ENCODE results near the gene IP6K3.

IP6K3 gene

GRCh38 chr6:33686225-33686924 lies 60.3 kb downstream of the IP6K3 start:
- no peak for DNase-seq

- no peak for DNase-seq
Observed at GRCh38 chr6:33685411-33686224, 61.1 kb downstream of the IP6K3 start.

- no peak for DNase-seq
Observed at GRCh38 chr6:33684983-33685382, 61.7 kb downstream of the IP6K3 start.

- no peak for DNase-seq
Observed at GRCh38 chr6:33684428-33684896, 62.2 kb downstream of the IP6K3 start.

GRCh38 chr6:33683576-33684427 lies 62.9 kb downstream of the IP6K3 start:
- no peak for DNase-seq

- DNase-seq, result no peak
Observed at GRCh38 chr6:33683051-33683571, 63.6 kb downstream of the IP6K3 start.

GRCh38 chr6:33682341-33682740 lies 64.4 kb downstream of the IP6K3 start:
- DNase-seq, result no peak

GRCh38 chr6:33679761-33680160 lies 66.9 kb downstream of the IP6K3 start:
- no peak for DNase-seq

- no peak for DNase-seq
Observed at GRCh38 chr6:33678932-33679490, 67.7 kb downstream of the IP6K3 start.

GRCh38 chr6:33678233-33678931 lies 68.3 kb downstream of the IP6K3 start:
- no peak for DNase-seq

- no peak for DNase-seq
Observed at GRCh38 chr6:33677689-33678088, 69.0 kb downstream of the IP6K3 start.

GRCh38 chr6:33677143-33677660 lies 69.5 kb downstream of the IP6K3 start:
- no peak for DNase-seq

GRCh38 chr6:33676416-33677142 lies 70.1 kb downstream of the IP6K3 start:
- no peak for DNase-seq

- no peak for DNase-seq
Observed at GRCh38 chr6:33675968-33676367, 70.7 kb downstream of the IP6K3 start.

GRCh38 chr6:33673851-33674250 lies 72.9 kb downstream of the IP6K3 start:
- no peak for DNase-seq

GRCh38 chr6:33672808-33673207 lies 73.9 kb downstream of the IP6K3 start:
- no peak for DNase-seq

GRCh38 chr6:33671744-33672072 lies 75.0 kb downstream of the IP6K3 start:
- no peak for DNase-seq

All from NCI-H82 (cell line).